NCI-H2196 treated with DMSO at 0.1 percent for 48 hours (cell line): ENCODE data around the gene SENP5.
A peak's percentile ranks its signal among the peaks of the same experiment; 100 is the strongest.
"Not testable (repeated sequence)": the region's sequence is repeated elsewhere in the genome, so short reads cannot be mapped to it uniquely, and the experiment has no call there.

Source experiments
- DNase-seq: peaks from one replicate; lab custom pipeline; 2025; ENCODE audit not compliant: unreplicated experiment; lab: John Stamatoyannopoulos, UW

The SENP5 gene, protein sequence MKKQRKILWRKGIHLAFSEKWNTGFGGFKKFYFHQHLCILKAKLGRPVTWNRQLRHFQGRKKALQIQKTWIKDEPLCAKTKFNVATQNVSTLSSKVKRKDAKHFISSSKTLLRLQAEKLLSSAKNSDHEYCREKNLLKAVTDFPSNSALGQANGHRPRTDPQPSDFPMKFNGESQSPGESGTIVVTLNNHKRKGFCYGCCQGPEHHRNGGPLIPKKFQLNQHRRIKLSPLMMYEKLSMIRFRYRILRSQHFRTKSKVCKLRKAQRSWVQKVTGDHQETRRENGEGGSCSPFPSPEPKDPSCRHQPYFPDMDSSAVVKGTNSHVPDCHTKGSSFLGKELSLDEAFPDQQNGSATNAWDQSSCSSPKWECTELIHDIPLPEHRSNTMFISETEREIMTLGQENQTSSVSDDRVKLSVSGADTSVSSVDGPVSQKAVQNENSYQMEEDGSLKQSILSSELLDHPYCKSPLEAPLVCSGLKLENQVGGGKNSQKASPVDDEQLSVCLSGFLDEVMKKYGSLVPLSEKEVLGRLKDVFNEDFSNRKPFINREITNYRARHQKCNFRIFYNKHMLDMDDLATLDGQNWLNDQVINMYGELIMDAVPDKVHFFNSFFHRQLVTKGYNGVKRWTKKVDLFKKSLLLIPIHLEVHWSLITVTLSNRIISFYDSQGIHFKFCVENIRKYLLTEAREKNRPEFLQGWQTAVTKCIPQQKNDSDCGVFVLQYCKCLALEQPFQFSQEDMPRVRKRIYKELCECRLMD

DNA sequence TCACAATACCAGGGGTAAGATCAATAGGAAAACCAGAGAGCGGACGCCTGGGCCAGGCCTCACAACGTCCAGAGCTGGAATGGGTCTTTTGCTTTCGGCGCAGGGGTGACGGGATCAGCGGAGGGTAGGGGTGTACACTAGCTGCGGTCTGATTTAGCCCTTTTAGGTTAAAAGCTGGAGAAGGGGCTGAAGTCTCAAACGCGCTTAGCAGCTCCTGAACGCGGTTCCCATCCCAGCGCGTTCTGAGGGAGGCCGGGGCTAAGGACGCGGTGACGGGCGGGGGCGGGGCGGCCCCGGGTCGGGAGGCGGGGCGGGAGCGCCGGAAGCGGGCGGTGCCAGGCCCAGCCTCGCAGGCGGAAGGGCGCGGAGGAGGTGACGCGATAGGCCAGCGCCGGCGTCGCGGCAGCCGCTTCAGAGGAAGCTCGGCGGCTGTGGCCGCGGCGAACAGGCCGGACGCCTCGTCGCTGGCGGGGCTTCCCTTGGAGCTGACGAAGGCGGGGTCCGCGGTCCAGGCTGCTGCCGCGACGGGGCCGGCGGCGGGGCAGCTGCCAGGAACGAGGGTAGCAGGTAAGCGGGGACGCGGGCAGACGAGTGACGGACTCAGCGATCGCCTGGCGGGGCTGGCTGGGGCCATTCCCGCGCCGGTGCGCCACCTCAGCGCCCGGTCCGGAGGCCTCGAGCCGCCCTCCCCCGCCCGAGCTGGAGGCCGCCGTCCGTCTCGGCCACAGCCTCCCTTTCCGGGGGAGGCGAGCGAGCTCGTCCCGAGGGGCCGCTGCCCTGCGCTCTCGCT is at the start of gene SENP5:
TSS of gene SENP5 (plus strand) at position 414 of the 790 bp plus-strand sequence. CDS start 17,262 bp downstream, outside the sequence.
- peak; percentile 97 for DNase-seq

- no peak for DNase-seq
Observed at GRCh38 chr3:196821806-196822355, 45.8 kb upstream of the SENP5 start.

DNA sequence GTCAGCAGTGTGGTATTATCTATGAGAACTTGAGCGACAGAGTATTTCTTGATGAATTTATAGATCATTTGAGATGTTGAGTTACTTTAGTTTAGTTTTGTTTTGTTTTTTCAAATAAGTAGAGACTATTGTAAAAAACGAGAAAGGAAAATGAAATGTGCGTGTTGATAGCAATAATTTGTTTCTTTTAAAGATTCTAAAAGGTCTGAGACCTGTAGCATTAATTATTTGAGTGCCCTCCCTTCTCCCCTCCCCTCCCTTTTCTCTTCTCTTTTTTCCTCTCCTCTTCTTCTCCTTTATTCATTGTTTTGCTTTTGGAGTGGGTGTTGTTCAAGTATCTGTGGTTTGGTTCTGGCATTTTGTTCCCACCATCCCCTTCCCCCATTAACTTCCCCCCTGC is 38.1 kb upstream of the SENP5 start:
- not testable (repeated sequence) for DNase-seq

GRCh38 chr3:196835086-196835485 is 32.6 kb upstream of the SENP5 start:
- DNase-seq: no peak

GRCh38 chr3:196836626-196837025 is 31.1 kb upstream of the SENP5 start:
- DNase-seq: not testable (repeated sequence)

DNA sequence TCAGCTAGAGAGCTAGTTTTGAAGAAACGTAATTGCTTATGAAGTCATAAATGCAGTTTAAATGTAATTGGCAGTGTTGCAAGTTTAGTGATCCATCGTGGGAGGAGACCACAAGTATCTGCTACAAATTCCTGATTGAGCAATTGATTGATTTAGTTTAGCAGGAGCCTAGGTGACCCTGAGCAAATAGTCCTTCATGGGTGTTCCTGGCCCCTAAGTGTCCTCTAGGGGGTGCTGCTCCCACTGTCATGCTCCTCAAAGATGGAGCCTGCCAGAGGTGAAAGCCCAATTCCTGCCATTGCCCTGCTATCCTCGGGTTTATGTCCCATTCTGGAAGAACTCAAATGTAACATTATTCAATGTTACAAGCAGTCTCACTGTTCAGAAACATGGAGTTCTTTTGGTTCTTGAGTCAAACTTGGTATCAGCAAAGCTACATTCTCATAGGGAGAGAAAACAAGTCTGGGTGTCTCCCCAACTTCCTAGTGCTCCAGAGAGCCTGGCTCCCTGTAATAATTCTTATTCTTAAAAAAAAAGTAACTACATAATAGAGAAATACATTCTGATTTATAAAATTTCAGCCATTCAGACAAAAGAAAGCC is 29.8 kb upstream of the SENP5 start:
- peak; percentile 24 for DNase-seq

DNA sequence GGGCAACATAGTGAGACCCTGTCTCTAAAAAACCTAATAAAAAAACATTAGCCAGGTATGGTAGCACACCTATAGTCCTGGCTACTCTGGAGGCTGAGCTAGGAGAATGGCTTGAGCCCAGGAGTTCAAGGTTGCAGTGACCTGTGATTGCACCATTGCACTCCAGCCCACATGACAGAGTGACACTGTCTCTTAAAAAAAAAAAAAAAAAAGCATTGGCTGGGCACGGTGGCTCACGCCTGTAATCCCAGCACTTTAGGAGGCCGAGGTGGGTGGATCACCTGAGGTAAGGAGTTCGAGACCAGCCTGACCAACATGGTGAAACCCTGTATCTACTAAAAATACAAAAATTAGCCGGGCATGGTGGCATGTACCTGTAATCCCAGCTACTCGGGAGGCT is 28.4 kb upstream of the SENP5 start:
- not testable (repeated sequence) for DNase-seq

- DNase-seq: no peak
Observed at GRCh38 chr3:196842567-196843434, 24.9 kb upstream of the SENP5 start.

DNA sequence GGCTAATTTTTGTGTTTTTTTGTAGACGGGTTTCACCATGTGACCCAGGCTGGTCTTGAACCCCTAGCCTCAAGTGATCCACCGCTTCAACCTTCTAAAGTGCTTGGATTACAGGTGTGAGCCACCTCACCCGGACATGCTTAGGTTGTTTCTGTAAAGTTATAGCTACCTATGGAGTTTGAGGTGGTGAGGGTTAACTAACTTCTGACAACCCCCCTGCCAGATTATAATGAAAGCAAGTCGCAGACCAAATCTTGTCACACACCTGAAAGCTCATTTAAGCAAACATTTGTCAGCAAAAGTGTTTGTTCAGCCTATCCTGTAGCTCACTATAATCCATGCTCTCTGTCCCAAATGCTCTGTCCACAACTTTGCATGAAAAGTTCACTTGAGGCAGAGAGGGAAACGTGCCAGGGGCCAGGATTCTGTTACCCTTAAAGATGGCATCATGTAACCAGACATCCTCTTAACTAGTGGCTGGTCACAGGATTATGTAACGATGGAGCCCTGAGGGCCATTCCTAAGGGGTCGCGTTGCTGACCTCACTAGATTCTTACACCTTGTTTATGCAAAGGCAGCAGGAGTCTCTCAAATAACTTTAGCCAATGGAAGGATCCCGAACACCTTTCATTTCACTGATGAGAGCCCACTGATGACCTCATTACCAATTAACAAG is 24.1 kb upstream of the SENP5 start:
- no peak for DNase-seq

- DNase-seq: not testable (repeated sequence)
Observed at GRCh38 chr3:196844235-196845219, 23.2 kb upstream of the SENP5 start.

GRCh38 chr3:196848375-196848774 is 19.3 kb upstream of the SENP5 start:
- DNase-seq: not testable (repeated sequence)

GRCh38 chr3:196849180-196849741 is 18.5 kb upstream of the SENP5 start:
- no peak for DNase-seq

GRCh38 chr3:196863000-196863399 is 4.7 kb upstream of the SENP5 start:
- not testable (repeated sequence) for DNase-seq

DNA sequence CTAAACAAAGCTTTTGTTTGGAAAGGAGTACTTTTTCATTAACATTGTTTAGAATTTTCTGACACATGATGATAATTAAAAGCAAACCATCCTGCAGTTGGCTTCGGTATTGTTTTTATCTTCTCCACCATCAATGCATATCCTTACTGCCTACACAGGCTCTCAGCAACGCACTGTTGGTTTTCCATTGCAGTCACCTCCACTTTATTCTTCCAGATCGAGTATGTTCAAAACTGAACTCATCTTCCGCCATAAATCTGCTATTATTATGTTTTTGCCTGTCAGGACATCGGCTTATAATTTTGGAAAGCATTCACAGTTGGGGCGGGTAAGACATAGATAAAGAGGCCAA is 589 bp upstream of the SENP5 start:
- DNase-seq: no peak

DNA sequence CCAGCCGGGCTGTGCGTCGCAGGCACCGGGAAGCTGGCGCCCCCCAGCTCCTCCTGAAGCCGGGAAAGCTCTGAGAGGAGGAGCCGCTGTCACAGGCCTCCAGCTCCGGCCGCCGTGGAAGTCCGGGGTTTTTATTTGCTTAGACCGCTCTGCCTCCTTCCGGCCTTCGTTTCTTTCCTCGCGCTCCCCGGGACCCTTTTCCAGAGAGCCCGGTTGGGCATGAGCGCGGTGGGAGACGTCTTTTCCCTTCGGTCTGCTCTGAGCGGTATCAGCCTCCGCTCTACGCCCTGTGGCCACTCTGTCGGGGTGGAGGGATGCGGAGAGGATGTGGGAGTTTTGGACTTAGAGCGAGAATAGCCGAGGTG is 559 bp downstream of the SENP5 start:
- DNase-seq: no peak

DNA sequence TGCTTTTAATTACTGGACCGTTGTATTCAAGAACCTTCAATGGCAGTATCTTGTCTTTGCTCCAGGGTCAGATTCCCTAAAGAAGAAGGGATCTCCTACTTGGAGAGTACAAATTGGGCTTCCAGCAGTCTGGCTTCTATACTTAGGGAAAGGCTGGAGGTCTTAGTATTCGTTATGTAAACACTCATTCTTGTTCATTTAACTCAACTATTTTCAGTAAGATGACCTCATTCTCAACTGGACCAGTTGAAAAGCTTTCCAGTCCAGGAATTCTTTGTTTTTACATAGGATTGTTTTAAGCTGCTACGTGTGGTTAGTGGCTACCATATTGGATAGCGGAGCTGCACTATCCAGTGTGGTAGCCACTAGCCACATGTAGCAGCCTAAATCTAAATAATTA is 4.6 kb downstream of the SENP5 start:
- no peak for DNase-seq

DNA sequence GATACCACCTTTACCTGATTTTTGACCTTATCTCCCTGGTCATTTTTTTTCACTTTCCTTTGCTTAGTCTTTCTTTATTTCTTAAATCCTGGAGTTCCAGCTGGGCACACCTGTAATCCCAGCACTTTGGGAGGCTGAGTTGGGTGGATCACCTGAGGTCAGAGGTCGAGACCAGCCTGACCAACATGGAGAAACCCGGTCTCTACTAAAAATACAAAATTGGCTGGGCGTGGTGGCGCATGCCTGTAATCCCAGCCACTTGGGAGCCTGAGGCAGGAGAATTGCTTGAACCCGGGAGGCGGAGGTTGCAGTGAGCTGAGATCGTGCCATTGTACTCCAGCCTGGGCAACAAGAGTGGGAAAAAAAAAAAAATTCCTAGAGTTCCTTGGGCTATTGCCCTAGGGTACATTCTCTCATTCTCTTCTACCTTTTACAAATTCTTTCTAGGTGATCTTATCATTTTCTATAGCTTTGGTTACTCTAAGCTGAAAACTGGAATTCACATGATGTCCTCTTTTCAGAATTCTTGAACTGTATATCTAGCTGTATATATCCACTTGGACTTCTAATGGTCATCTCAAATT is 6.9 kb downstream of the SENP5 start:
- not testable (repeated sequence) for DNase-seq
